Activated CD4-positive, alpha-beta memory T cell treated with anti-CD3 and anti-CD28 coated beads for 36 hours (primary cell): ENCODE results near the gene MAPK4. TPM values are rescaled to one million over a fixed set of nuclear protein-coding genes. Genes with fewer than 3 reads are reported as not detected.

ENCODE experiments used
- CTCF ChIA-PET: fragments of 350-600 bp; sonication (Branson Sonifier 250); formaldehyde crosslinking; loops from one replicate; lab custom pipeline; 2021; ENCODE audit warnings: antibody characterized with exemption, inconsistent platforms; lab: Charles Lee
- POLR2A ChIA-PET: fragments of 350-600 bp; sonication (Branson Sonifier 250); formaldehyde crosslinking; loops from one replicate; lab custom pipeline; 2021; ENCODE audit warnings: antibody characterized with exemption; lab: Charles Lee
- DNase-seq: peaks from one replicate; pipeline ENCODE4 v3.0.0-alpha.2; 2020
- H3K27ac Mint-ChIP-seq: one replicate; pipeline ENCODE4 v1.8.0; 2021; ENCODE audit warnings: mixed read lengths
- H3K27me3 Mint-ChIP-seq: one replicate; pipeline ENCODE4 v1.8.0; 2021; ENCODE audit warnings: mixed read lengths
- H3K36me3 Mint-ChIP-seq: one replicate; pipeline ENCODE4 v1.8.0; 2021; ENCODE audit warnings: mixed read lengths
- H3K4me1 Mint-ChIP-seq: one replicate; pipeline ENCODE4 v1.8.0; 2021; ENCODE audit warnings: low read depth, mixed read lengths
- H3K4me3 Mint-ChIP-seq: one replicate; pipeline ENCODE4 v1.8.0; 2021; ENCODE audit warnings: mild to moderate bottlenecking, mixed read lengths
- H3K9me3 Mint-ChIP-seq: one replicate; pipeline ENCODE4 v1.8.0; 2021; ENCODE audit warnings: mixed read lengths
- intact Hi-C: fragments of 100-400 bp; cut with micrococcal nuclease; formaldehyde crosslinking; loops from one replicate; pipeline ENCODE4 v1.15.1; 2023
- total RNA-seq, 2 experiments: library from RNA; stranded (reverse); gene quantifications; one replicate each; pipeline ENCODE4 v1.2.3, GENCODE V29; 2021

Gene MAPK4
- total RNA-seq, 2 experiments from 2014 or later = not detected

- no peaks in the 10 kb centered on the region for H3K9me3 Mint-ChIP-seq
- H3K27ac Mint-ChIP-seq = no peak overlapping the region
- CTCF ChIA-PET = interaction anchor here (0.6 kb wide), 1 partner anchor 1140 kb away, joined by 3 read pairs; no protein-coding TSS in a partner anchor
- intact Hi-C loops = no loop called here
- POLR2A ChIA-PET = no interaction called here
- no peaks in the 10 kb centered on the region for H3K4me1 Mint-ChIP-seq
- no peak overlapping the region for H3K4me3 Mint-ChIP-seq
- no peak for DNase-seq
- H3K36me3 Mint-ChIP-seq = no peaks in the 10 kb centered on the region
- H3K27me3 Mint-ChIP-seq = peaks cover 4% of the 10 kb centered on the region
Observed at GRCh38 chr18:50616484-50617048, 56.7 kb downstream of the MAPK4 start.

- H3K36me3 Mint-ChIP-seq = no peaks in the 10 kb centered on the region
- no peak overlapping the region for H3K27ac Mint-ChIP-seq
- H3K4me3 Mint-ChIP-seq = no peak overlapping the region
- no peaks in the 10 kb centered on the region for H3K4me1 Mint-ChIP-seq
- no peaks in the 10 kb centered on the region for H3K9me3 Mint-ChIP-seq
- intact Hi-C loops = no loop called here
- ChIA-PET POLR2A (no interaction called here), CTCF (no interaction called here)
- peaks cover 2% of the 10 kb centered on the region for H3K27me3 Mint-ChIP-seq
- DNase-seq = no peak
Observed at GRCh38 chr18:50619861-50620275, 60.0 kb downstream of the MAPK4 start.

DNA sequence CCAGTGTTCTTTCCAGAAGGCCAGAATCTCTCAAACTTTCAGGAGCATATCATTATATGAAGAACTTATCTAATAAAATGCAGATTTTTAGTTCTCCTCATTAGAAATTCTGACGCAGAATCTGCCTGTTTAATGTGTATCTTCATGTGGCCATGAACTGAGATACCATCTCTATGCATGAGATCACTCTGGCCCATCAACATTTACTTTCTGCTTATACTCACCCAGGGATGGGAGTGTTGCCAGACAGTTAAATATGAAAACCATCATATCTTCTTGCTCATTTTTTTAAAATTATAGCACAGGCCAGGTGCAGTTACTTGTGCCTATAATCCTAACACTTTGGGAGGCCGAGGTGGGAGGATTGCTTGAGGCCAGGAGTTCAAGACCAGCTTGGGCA, 60.4 kb downstream of the MAPK4 start:
- ChIA-PET CTCF (no interaction called here), POLR2A (no interaction called here)
- Mint-ChIP-seq H3K4me1 (no peaks in the 10 kb centered on the region), H3K27ac (no peak overlapping the region), H3K36me3 (no peaks in the 10 kb centered on the region), H3K27me3 (peaks cover 2% of the 10 kb centered on the region), H3K9me3 (no peaks in the 10 kb centered on the region), H3K4me3 (no peak overlapping the region)
- intact Hi-C loops = no loop called here
- no peak for DNase-seq

- Mint-ChIP-seq H3K27me3 (peaks cover 2% of the 10 kb centered on the region), H3K9me3 (no peaks in the 10 kb centered on the region), H3K36me3 (no peaks in the 10 kb centered on the region), H3K4me3 (no peak overlapping the region), H3K27ac (no peak overlapping the region), H3K4me1 (no peaks in the 10 kb centered on the region)
- intact Hi-C loops = no loop called here
- ChIA-PET CTCF (no interaction called here), POLR2A (no interaction called here)
- no peak for DNase-seq
Observed at GRCh38 chr18:50621366-50621765, 61.5 kb downstream of the MAPK4 start.

DNA sequence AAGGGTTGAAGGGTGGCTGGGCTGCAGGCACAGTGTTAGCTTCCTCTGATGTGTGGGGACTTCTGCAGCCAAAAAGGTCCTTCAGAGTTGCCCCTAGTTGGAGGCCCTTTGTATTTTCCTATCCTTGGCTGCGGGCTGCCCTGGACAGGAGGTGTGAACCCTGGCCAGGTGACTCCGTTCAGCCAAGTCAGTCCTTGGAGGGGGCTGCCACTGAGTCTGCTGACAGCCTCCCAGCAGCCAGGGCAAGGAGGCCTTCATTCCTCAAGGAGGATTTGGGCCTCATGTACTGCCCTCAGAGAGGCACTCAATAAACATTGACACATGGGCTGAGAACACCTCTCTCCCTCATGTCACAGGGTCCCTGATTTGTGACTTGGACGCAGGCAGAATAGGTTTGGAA, 62.4 kb downstream of the MAPK4 start:
- POLR2A ChIA-PET = no interaction called here
- no peaks in the 10 kb centered on the region for H3K4me1 Mint-ChIP-seq
- no peaks in the 10 kb centered on the region for H3K9me3 Mint-ChIP-seq

DNA sequence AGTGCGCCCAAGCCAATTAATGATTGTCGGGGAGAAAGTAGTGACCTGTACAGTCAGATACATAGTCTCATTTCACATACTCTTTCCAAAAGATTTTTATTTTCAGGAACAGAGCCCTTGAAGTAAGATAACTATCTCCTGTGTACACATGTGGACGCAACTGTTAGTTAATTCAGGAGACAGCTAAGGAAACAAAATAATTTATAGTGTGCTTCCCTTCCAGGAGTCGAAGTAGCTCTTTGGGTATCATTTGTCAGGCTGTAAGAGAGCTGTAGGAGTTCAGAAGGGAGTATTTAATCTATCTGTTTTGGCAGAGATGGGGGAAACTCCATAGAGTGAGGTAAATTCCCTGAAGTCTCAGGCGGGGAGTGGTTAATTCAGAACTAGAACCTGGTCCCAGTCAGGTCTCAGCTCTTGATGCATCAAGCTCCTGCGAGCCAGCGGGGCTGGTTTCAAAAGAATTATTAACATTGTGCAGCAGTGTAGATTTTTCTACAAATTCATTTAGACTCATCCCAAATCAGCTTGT, 63.0 kb downstream of the MAPK4 start:
- H3K27ac Mint-ChIP-seq = no peak overlapping the region
- no peak for DNase-seq
- ChIA-PET CTCF (no interaction called here), POLR2A (no interaction called here)
- no peaks in the 10 kb centered on the region for H3K36me3 Mint-ChIP-seq
- no peaks in the 10 kb centered on the region for H3K9me3 Mint-ChIP-seq
- no peak overlapping the region for H3K4me3 Mint-ChIP-seq
- H3K27me3 Mint-ChIP-seq = peaks cover 2% of the 10 kb centered on the region
- H3K4me1 Mint-ChIP-seq = no peaks in the 10 kb centered on the region
- intact Hi-C loops = no loop called here

More for the DNA sequence above, 62.4 kb downstream of the MAPK4 start:
- CTCF ChIA-PET = no interaction called here
- Mint-ChIP-seq H3K27me3 (peaks cover 2% of the 10 kb centered on the region), H3K27ac (no peak overlapping the region), H3K4me3 (no peak overlapping the region), H3K36me3 (no peaks in the 10 kb centered on the region)
- DNase-seq = no peak
- intact Hi-C loops = no loop called here

- H3K4me1 Mint-ChIP-seq = no peaks in the 10 kb centered on the region
- H3K4me3 Mint-ChIP-seq = no peak overlapping the region
- no peaks in the 10 kb centered on the region for H3K9me3 Mint-ChIP-seq
- intact Hi-C loops = no loop called here
- POLR2A ChIA-PET = no interaction called here
- CTCF ChIA-PET = no interaction called here
- H3K36me3 Mint-ChIP-seq = no peaks in the 10 kb centered on the region
- no peak for DNase-seq
- no peak overlapping the region for H3K27ac Mint-ChIP-seq
- peaks cover under 1% of the 10 kb centered on the region for H3K27me3 Mint-ChIP-seq
Observed at GRCh38 chr18:50623694-50624352, 63.9 kb downstream of the MAPK4 start.

GRCh38 chr18:50624981-50625380, 65.1 kb downstream of the MAPK4 start:
- CTCF ChIA-PET = no interaction called here
- Mint-ChIP-seq H3K9me3 (no peaks in the 10 kb centered on the region), H3K4me3 (no peak overlapping the region), H3K4me1 (no peaks in the 10 kb centered on the region), H3K27me3 (no peaks in the 10 kb centered on the region), H3K27ac (no peak overlapping the region), H3K36me3 (no peaks in the 10 kb centered on the region)
- DNase-seq = no peak
- POLR2A ChIA-PET = no interaction called here
- intact Hi-C loops = no loop called here

DNA sequence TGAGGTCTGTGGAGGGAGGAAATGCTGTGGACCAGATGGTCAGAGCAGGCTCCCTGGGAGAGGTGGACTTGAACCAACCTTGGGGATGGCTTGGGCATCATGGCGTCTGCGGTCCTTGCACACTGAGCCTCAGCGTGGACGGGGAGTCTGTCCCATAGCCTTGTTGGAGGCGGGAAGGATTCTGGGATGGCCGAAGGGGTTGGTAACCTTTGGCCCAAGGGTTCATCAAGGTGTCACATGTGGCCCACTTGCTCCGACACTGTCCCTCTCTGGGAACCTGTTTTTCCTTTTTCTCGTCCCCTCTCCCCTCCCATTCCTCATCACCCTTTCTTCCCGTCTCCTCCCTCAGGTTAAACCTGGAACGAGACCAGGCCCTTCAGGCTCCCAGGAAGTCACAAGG, 66.4 kb downstream of the MAPK4 start:
- H3K9me3 Mint-ChIP-seq = no peaks in the 10 kb centered on the region
- H3K36me3 Mint-ChIP-seq = no peaks in the 10 kb centered on the region
- no peak overlapping the region for H3K4me3 Mint-ChIP-seq
- ChIA-PET CTCF (no interaction called here), POLR2A (no interaction called here)
- intact Hi-C loops = no loop called here
- no peak for DNase-seq
- no peaks in the 10 kb centered on the region for H3K4me1 Mint-ChIP-seq
- no peak overlapping the region for H3K27ac Mint-ChIP-seq
- no peaks in the 10 kb centered on the region for H3K27me3 Mint-ChIP-seq

DNA sequence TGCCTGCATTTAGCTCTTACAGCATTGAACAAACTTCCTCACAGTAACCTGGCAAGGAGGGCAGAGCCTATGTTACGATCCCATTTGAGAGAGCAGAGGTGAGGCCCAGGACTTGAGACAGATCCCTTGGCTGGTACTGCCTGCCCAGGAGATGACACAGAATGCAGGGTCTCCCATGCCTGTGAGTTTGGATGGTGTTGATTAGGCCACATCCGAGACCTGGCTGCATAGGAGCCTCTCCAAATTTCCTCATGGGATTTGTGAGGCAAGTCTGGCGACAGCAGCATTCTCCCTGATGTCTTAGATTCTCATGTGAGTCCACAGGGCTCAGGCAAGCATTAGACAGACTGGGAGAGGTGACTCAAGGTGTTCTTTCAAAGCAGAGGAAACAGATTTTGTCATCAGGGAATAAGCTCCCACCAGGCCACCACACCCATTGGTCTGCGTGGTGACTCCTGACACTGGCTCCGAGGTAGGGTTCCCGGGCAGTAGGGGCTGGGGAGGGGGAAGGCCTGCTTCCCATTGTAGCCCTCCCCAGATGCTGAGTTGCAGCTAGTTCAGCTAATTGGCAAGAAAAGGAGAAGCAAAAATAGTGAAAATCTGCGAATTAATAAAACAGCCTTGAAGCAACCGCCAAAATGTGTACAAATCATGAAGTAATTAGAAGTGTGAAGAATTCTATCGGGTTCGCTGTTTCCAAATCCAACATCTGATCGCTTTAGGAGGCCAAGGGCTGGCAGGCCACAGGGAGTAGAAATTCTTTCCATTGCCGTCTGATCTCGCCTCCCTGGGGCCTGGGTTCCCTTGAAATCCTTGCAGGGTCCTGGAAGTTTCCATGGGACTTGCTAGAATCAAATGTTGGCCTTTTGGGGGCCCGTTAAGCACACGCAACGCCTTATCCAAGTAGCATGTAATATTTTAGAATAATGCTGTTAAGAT, 68.0 kb downstream of the MAPK4 start:
- Mint-ChIP-seq H3K36me3 (no peaks in the 10 kb centered on the region), H3K27me3 (no peaks in the 10 kb centered on the region), H3K4me1 (no peaks in the 10 kb centered on the region), H3K9me3 (no peaks in the 10 kb centered on the region), H3K4me3 (no peak overlapping the region), H3K27ac (no peak overlapping the region)
- no peak for DNase-seq
- intact Hi-C loops = no loop called here
- ChIA-PET POLR2A (no interaction called here), CTCF (no interaction called here)

GRCh38 chr18:50628533-50628905, 68.6 kb downstream of the MAPK4 start:
- POLR2A ChIA-PET = no interaction called here

GRCh38 chr18:50629148-50629631, 69.3 kb downstream of the MAPK4 start:
- ChIA-PET POLR2A (no interaction called here), CTCF (no interaction called here)
- intact Hi-C loops = no loop called here
- Mint-ChIP-seq H3K27me3 (no peaks in the 10 kb centered on the region), H3K9me3 (no peaks in the 10 kb centered on the region), H3K4me1 (no peaks in the 10 kb centered on the region), H3K36me3 (no peaks in the 10 kb centered on the region), H3K27ac (no peak overlapping the region), H3K4me3 (no peak overlapping the region)
- DNase-seq = no peak

More at GRCh38 chr18:50628533-50628905, 68.6 kb downstream of the MAPK4 start:
- H3K36me3 Mint-ChIP-seq = no peaks in the 10 kb centered on the region
- H3K4me1 Mint-ChIP-seq = no peaks in the 10 kb centered on the region
- H3K9me3 Mint-ChIP-seq = no peaks in the 10 kb centered on the region
- no peak for DNase-seq
- intact Hi-C loops = no loop called here
- H3K4me3 Mint-ChIP-seq = no peak overlapping the region
- H3K27me3 Mint-ChIP-seq = no peaks in the 10 kb centered on the region
- CTCF ChIA-PET = no interaction called here
- no peak overlapping the region for H3K27ac Mint-ChIP-seq
